H1 (cell line): Measurements from ENCODE around the gene GARNL3.

Experiments
- CTCF ChIP-seq, 3 experiments: IDR thresholded peaks; 1 replicate in 2 of 3; 2 replicates in 1 of 3; pipeline versions ENCODE4 v1.5.1 to v1.6.1; 2011; ENCODE audit warnings: low read length in 3 of 3, mild to moderate bottlenecking in 3 of 3, inconsistent platforms in 2 of 3, low read depth in 1 of 3, moderate library complexity in 1 of 3; ENCODE audit not compliant: insufficient read depth in 1 of 3; ENCODE audit errors: control extremely low read depth in 1 of 3
- HDAC2 ChIP-seq, 2 experiments: fragments of 300-600 bp in 1 of 2; sonication (generic) in 1 of 2; IDR thresholded peaks; 2 replicates each; pipeline ENCODE4 v1.6.1; 2011 to 2012; ENCODE audit warnings: low read depth in 2 of 2, low read length in 2 of 2, mild to moderate bottlenecking in 2 of 2, moderate library complexity in 2 of 2, borderline replicate concordance in 1 of 2, inconsistent platforms in 1 of 2
- MAX ChIP-seq: IDR thresholded peaks from 2 replicates; pipeline ENCODE4 v1.6.1; 2012; ENCODE audit warnings: inconsistent platforms

GRCh38 chr9:127320115-127320378 lies 55.5 kb downstream of the GARNL3 start:
- TF ChIP-seq MAX, result no peak
- no peak for TF ChIP-seq HDAC2 (IDR thresholded peaks at IDR 0.05; ENCODE audit: borderline replicate concordance in 1 of 2, low read depth in 2 of 2, low read length in 2 of 2)
- no peak for TF ChIP-seq CTCF (IDR thresholded peaks at IDR 0.05; ENCODE audit: control extremely low read depth in 1 of 3, insufficient read depth in 1 of 3, low read depth in 1 of 3, low read length in 3 of 3)
